GM21447 (cell line): Measurements from ENCODE around the gene CABLES2.

Experiments used
- ATAC-seq: cut with Tn5 transposase; IDR thresholded peaks from one replicate; pipeline ENCODE4 v1.9.1; 2021; ENCODE audit not compliant: unreplicated experiment

Gene CABLES2

GRCh38 chr20:62405108-62405980 is 1.7 kb downstream of the CABLES2 start:
- no peak for ATAC-seq

- no peak for ATAC-seq
Measured at GRCh38 chr20:62404761-62405107, 2.4 kb downstream of the CABLES2 start.

- ATAC-seq: no peak
Measured at GRCh38 chr20:62404112-62404665, 2.9 kb downstream of the CABLES2 start.

GRCh38 chr20:62403331-62403730 is 3.8 kb downstream of the CABLES2 start:
- no peak for ATAC-seq

- no peak for ATAC-seq
Measured at GRCh38 chr20:62402456-62403150, 4.5 kb downstream of the CABLES2 start.

DNA sequence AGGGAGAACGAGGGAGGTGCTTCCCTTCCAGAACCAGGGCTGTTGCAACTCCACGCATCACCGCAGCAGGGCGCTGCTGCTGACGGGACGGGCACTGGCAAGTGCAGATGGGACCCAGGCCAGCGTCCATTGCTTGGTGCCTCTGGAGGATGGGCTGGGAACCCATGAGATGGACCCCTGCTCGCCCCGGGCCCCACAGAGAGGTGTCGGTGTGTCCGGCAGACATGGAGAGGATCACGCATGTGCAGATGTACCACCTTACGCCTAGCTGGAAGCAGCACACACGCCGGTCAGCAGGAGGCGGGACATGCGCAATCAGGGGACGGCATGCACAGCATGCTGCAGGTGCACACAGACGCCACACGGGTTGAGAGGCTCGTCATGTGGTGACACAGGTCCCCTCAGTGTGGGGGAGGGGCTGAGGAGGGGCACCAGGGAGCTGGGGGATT is 5.7 kb downstream of the CABLES2 start:
- ATAC-seq: no peak

DNA sequence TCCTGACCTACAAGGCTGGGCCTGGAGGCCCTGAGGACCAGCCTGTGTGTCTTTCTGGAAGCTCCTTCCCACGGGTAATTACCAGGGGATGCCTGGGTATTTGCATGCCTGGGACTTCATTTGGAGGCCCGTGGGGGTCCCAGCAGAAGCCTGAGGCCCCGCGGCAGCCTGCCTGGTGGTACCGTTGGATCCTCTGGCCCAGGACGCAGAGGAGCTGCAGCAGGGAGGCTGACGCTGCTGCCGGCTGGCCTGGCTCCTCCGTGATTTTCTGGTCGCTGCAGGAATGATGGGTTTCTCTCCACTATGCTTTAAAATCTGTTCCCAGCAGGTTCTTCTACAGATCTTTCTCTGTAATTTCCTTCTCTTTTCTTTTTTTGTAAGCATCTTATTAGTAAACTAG is 6.5 kb downstream of the CABLES2 start:
- no peak for ATAC-seq

GRCh38 chr20:62400021-62400420 is 7.1 kb downstream of the CABLES2 start:
- ATAC-seq: no peak

DNA sequence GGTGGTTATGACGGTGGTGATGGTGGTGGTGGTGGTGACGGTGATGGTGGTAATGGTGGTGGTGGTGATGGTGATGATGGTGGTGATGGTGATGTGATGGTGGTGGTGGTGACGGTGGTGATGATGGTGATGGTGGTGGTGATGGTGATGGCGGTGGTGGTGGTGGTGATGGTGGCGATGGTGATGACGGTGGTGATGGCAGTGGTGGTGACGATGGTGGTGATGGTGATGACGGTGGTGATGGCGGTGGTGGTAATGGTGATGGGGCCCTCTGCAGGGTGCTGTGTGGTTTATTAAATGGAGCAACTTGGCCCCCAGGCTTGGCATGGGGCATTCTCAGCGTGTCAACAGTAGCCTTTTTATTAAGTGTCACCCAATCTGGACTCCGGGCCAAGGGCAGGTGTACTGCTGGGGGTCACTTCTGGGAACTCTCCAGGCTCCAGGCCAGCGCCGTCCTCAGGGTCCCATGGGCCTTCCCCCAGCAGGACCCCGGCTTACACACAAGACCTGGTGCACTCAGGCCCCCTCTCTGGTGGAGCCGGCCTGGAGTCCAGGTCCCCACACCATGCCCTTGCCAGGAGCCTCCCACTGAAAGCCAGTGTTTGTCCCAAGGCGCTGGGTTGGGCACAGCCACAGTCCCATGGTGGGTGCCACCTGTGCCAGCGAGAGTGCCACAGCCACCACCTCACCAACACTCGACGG is 8.8 kb downstream of the CABLES2 start:
- no peak for ATAC-seq

- ATAC-seq: no peak
Measured at GRCh38 chr20:62396367-62397239, 10.5 kb downstream of the CABLES2 start.

GRCh38 chr20:62395311-62396242 is 11.5 kb downstream of the CABLES2 start:
- ATAC-seq: no peak

GRCh38 chr20:62394248-62395245 is 12.5 kb downstream of the CABLES2 start:
- ATAC-seq: no peak

GRCh38 chr20:62393830-62394229 is 13.3 kb downstream of the CABLES2 start:
- no peak for ATAC-seq

DNA sequence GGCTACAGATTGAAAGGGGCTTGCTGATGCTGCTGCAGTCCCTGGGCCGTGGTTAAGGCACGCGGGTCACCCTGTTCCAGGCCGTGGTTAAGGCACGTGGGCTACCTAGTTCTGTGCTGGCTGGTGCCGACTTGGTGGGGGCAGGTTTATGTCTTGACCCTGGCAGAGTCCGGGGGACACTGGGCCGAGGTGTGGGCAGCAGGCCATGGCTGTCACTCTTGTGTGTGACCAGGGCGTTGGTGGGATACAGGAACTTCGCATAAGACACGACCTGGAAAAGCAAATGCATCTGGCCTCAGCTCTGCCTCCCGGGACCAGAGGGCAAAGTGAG is 13.8 kb downstream of the CABLES2 start:
- no peak for ATAC-seq

DNA sequence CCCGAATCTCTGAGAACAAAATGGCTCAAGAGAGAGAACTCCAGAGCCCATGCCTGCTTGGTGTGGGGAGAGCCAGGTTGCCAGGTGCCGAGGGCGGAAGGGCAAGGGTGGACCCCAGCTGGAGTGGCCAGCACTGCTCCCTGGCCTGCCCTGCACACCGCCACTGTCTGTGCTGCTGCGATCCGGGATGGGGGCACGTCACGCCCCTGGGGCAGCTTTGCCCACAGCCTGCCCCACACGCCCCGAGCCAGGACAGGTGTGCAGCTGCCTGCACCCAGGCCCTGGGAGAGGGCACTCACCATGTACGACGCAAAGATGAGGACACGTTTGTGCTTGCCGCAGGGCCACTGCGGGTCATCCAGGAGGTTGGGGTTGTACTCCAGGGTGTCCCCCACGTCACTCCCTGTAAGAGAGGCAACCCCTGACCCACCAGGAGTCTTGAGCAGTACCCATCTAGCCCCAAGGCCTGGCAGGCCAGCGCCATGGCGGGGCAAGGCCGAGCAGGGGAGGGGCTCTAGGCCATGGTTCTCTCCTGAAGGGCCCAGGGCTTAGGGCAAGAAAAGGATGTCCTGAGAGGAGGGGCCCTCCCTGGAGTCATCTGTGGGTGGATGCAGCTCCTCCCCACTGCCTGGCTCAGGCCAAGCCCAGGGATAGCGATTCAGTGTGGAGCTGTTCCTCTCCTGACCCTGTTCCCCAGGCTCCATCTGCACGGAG is 14.3 kb downstream of the CABLES2 start:
- ATAC-seq: no peak

DNA sequence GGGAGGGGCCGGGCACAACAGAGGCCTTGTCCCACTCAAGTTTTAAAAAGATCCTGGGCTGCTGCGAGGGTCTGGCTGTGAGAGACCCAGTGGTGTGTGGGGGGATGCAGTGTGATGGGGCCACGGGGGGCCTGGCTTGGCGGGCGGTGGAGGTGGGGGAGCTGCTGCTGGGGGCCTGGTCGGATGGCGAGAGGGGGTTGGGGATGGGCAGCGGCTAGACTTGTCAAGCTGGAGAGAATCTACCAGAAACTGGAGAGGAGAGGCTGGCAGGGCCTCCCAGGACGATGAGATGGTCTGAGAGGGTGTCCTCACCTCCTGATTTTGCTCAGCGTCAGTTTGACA is 15.0 kb downstream of the CABLES2 start:
- ATAC-seq: no peak

GRCh38 chr20:62391165-62392076 is 15.7 kb downstream of the CABLES2 start:
- no peak for ATAC-seq
